Liver (tissue), 9 donors: ENCODE measurements around the gene CEACAM19. TPM values are rescaled to one million over a fixed set of nuclear protein-coding genes. Genes with fewer than 3 reads are reported as not detected.

ENCODE experiments used
- DNase-seq: peaks from one replicate; pipeline ENCODE4 v3.0.0-alpha.2; 2017; ENCODE audit warnings: low spot score
- H3K27ac ChIP-seq, 2 donors: one replicate each; pipeline ENCODE4 v1.7.0; 2013; ENCODE audit warnings: inconsistent platforms in 2 of 2, low read length in 2 of 2, control low read depth in 1 of 2, low read depth in 1 of 2, mild to moderate bottlenecking in 1 of 2
- H3K27me3 ChIP-seq, 4 donors: one replicate each; pipeline versions ENCODE4 v1.6.1 to v1.7.0; 2013; ENCODE audit warnings: low read length in 3 of 4, inconsistent platforms in 1 of 4, mild to moderate bottlenecking in 1 of 4, moderate library complexity in 1 of 4; ENCODE audit not compliant: control insufficient read depth in 4 of 4, insufficient read depth in 4 of 4
- H3K36me3 ChIP-seq, 4 donors: one replicate each; pipeline versions ENCODE4 v1.6.1 to v1.7.0; 2013; ENCODE audit warnings: low read length in 3 of 4, mild to moderate bottlenecking in 3 of 4, low read depth in 1 of 4, moderate library complexity in 1 of 4; ENCODE audit not compliant: control insufficient read depth in 4 of 4, insufficient read depth in 3 of 4
- H3K4me1 ChIP-seq, 4 donors: one replicate each; pipeline versions ENCODE4 v1.6.1 to v1.7.0; 2013; ENCODE audit warnings: low read length in 3 of 4, mild to moderate bottlenecking in 3 of 4, moderate library complexity in 1 of 4; ENCODE audit not compliant: control insufficient read depth in 4 of 4, insufficient read depth in 4 of 4
- H3K4me3 ChIP-seq, 3 donors: one replicate each; pipeline versions ENCODE4 v1.6.1 to v1.7.0; 2013; ENCODE audit warnings: low read length in 3 of 3, control low read depth in 1 of 3, low read depth in 1 of 3, mild to moderate bottlenecking in 1 of 3
- H3K9ac ChIP-seq, 2 donors: one replicate each; pipeline ENCODE4 v1.7.0; 2013; ENCODE audit warnings: low read length in 2 of 2, mild to moderate bottlenecking in 2 of 2, moderate library complexity in 2 of 2, control low read depth in 1 of 2, low read depth in 1 of 2
- H3K9me3 ChIP-seq, 4 donors: one replicate each; pipeline versions ENCODE4 v1.6.1 to v1.7.0; 2013; ENCODE audit warnings: low read length in 3 of 4; ENCODE audit not compliant: control insufficient read depth in 4 of 4
- EGR1 ChIP-seq, 2 donors: IDR thresholded peaks; 2 replicates each; pipeline ENCODE4 v1.6.1; 2016 to 2018; ENCODE audit warnings: antibody characterized with exemption in 2 of 2, low read depth in 2 of 2
- FOXA1 ChIP-seq: IDR thresholded peaks from 2 replicates; pipeline ENCODE4 v1.6.1; 2016; ENCODE audit warnings: antibody characterized with exemption
- FOXA2 ChIP-seq: IDR thresholded peaks from 2 replicates; pipeline ENCODE4 v1.6.1; 2016; ENCODE audit warnings: antibody characterized with exemption
- GABPA ChIP-seq, 2 donors: IDR thresholded peaks in 1 of 2; conservative IDR thresholded peaks in 1 of 2; 2 replicates each; pipeline ENCODE4 v1.6.1; 2016; ENCODE audit warnings: antibody characterized with exemption in 2 of 2, mild to moderate bottlenecking in 1 of 2, moderate library complexity in 1 of 2
- HNF4A ChIP-seq, 2 donors: conservative IDR thresholded peaks; 2 replicates each; pipeline ENCODE4 v1.6.1; 2016; ENCODE audit warnings: antibody characterized with exemption in 2 of 2, mild to moderate bottlenecking in 2 of 2
- HNF4G ChIP-seq: IDR thresholded peaks from 2 replicates; pipeline ENCODE4 v1.6.1; 2016; ENCODE audit warnings: antibody characterized with exemption
- JUND ChIP-seq, 2 donors: IDR thresholded peaks; 2 replicates each; pipeline ENCODE4 v1.6.1; 2016; ENCODE audit warnings: antibody characterized with exemption in 2 of 2
- NR2F2 ChIP-seq: IDR thresholded peaks from 2 replicates; pipeline ENCODE4 v1.6.1; 2016; ENCODE audit warnings: antibody characterized with exemption
- RAD21 ChIP-seq, 2 donors: IDR thresholded peaks; 2 replicates each; pipeline ENCODE4 v1.6.1; 2016; ENCODE audit warnings: antibody characterized with exemption in 2 of 2, mild to moderate bottlenecking in 2 of 2
- RXRA ChIP-seq, 2 donors: IDR thresholded peaks; 2 replicates each; pipeline ENCODE4 v1.6.1; 2017 to 2018; ENCODE audit warnings: antibody characterized with exemption in 2 of 2, mild to moderate bottlenecking in 1 of 2
- SP1 ChIP-seq: IDR thresholded peaks from 2 replicates; pipeline ENCODE4 v1.6.1; 2018; ENCODE audit warnings: antibody characterized with exemption, mild to moderate bottlenecking
- TAF1 ChIP-seq: conservative IDR thresholded peaks from 2 replicates; pipeline ENCODE4 v1.6.1; 2016; ENCODE audit warnings: antibody characterized with exemption, mild to moderate bottlenecking
- YY1 ChIP-seq: IDR thresholded peaks from 2 replicates; pipeline ENCODE4 v1.6.1; 2016; ENCODE audit warnings: antibody characterized with exemption, mild to moderate bottlenecking
- WGBS: extraction: QIAGEN DNeasy Blood & Tissue Kit; methylation state at CpG from one replicate; pipeline ENCODE4 v1.1.7; 2013; 5-methylcytosine and 5-hydroxymethylcytosine counted together
- polyA plus RNA-seq, 2 donors: library from polyadenylated mRNA; stranded (reverse) in 1 of 2; unstranded in 1 of 2; fragments of 200-250 nt in 1 of 2; fragments of >200 nt in 1 of 2; fragmentation: Nextera tagmentation in 1 of 2; extraction: Ambion mirVana in 1 of 2; gene quantifications; one replicate each; pipeline versions ENCODE4 v1.2.1 to v1.2.3, GENCODE V29; 2013 to 2015
- total RNA-seq, 2 donors: library from RNA; depleted of rRNA; stranded (reverse); fragments of >200 nt; gene quantifications; one replicate each; pipeline ENCODE4 v1.2.3, GENCODE V29; 2014
- TF ChIP-seq, protein P1 (sequence below): IDR thresholded peaks from 2 replicates; pipeline ENCODE4 v1.6.1; 2016; ENCODE audit warnings: antibody characterized with exemption, mild to moderate bottlenecking
- TF ChIP-seq, protein P2 (sequence below): fragments of 150-350 bp; IDR thresholded peaks from 2 replicates; pipeline ENCODE4 v1.5.1; 2017; ENCODE audit warnings: improper control_type of control experiment, low read depth, low read length; ENCODE audit not compliant: missing input control
- TF ChIP-seq, protein P3 (sequence below): IDR thresholded peaks from 2 replicates; pipeline ENCODE4 v1.6.1; 2016; ENCODE audit warnings: antibody characterized with exemption
- TF ChIP-seq, protein P4 (sequence below): IDR thresholded peaks from 2 replicates; pipeline ENCODE4 v1.6.1; 2016; ENCODE audit warnings: antibody characterized with exemption
- TF ChIP-seq, protein P5 (sequence below): IDR thresholded peaks from 2 replicates; pipeline ENCODE4 v1.6.1; 2016; ENCODE audit warnings: antibody characterized with exemption
- donor health status: healthy.
- donor health status: healthy.
- donor health status: healthy.
- donor health status: healthy.
- donor health status: healthy.

The CEACAM19 gene
- total and polyA plus RNA-seq, 4 donors = 0.75 to 2.6 (median 1.3) TPM

DNA sequence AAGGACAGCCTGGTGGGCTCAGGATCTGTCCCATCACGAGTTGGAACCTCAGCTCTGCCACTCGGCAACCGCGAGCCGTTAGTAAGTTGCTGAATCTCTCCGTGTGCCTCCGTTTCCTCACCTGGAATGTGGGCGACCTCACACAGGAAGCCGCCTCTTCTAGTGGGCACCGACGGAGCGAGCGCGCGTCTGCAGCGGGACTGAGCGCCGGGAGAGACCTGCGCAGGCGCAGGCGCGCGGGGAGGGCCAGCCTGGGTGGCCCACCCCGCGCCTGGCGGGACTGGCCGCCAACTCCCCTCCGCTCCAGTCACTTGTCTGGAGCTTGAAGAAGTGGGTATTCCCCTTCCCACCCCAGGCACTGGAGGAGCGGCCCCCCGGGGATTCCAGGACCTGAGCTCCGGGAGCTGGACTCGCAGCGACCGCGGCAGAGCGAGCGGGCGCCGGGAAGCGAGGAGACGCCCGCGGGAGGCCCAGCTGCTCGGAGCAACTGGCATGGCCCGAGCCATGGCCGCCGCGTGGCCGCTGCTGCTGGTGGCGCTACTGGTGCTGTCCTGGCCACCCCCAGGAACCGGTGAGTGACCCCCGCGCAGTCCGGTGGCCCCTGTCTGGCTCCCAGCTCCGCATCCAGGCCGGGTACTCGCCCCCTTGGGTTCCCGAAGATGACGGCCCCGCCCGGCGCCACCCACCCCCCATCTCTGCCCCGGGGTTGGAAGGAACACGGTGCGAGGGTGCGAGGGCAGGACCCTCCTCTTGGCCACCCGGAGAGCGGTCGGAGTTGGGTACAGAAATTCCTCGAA is 27.5 kb upstream of the CEACAM19 start, which contains the start of gene PVR:
Gene PVR (plus strand): TSS at position 306 of the 797 bp plus-strand sequence. CDS start 187 bp downstream, at position 493.
- H3K9me3 ChIP-seq = no peaks in the 10 kb centered on the region
- H3K27ac ChIP-seq = peak within 1 kb of the TSS; percentile 97 to 99
- H3K36me3 ChIP-seq = peaks cover 0 to 15% (median 3%) of the 10 kb centered on the region in 4 donors
- no peaks in the 10 kb centered on the region for H3K27me3 ChIP-seq
- peak within 1 kb of the TSS; percentile 72 to 92 (median 77) for H3K4me3 ChIP-seq
- under 1% methylated on average over 70 of the region's 70 CpGs for WGBS
- DNase-seq = peak; percentile 68
- peak within 1 kb of the TSS; percentile 82 to 84 for H3K9ac ChIP-seq
- peaks cover 5 to 43% (median 32%) of the 10 kb centered on the region in 4 donors for H3K4me1 ChIP-seq
- TF ChIP-seq, protein P1, sequence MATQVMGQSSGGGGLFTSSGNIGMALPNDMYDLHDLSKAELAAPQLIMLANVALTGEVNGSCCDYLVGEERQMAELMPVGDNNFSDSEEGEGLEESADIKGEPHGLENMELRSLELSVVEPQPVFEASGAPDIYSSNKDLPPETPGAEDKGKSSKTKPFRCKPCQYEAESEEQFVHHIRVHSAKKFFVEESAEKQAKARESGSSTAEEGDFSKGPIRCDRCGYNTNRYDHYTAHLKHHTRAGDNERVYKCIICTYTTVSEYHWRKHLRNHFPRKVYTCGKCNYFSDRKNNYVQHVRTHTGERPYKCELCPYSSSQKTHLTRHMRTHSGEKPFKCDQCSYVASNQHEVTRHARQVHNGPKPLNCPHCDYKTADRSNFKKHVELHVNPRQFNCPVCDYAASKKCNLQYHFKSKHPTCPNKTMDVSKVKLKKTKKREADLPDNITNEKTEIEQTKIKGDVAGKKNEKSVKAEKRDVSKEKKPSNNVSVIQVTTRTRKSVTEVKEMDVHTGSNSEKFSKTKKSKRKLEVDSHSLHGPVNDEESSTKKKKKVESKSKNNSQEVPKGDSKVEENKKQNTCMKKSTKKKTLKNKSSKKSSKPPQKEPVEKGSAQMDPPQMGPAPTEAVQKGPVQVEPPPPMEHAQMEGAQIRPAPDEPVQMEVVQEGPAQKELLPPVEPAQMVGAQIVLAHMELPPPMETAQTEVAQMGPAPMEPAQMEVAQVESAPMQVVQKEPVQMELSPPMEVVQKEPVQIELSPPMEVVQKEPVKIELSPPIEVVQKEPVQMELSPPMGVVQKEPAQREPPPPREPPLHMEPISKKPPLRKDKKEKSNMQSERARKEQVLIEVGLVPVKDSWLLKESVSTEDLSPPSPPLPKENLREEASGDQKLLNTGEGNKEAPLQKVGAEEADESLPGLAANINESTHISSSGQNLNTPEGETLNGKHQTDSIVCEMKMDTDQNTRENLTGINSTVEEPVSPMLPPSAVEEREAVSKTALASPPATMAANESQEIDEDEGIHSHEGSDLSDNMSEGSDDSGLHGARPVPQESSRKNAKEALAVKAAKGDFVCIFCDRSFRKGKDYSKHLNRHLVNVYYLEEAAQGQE = peak; percentile 28
- no peak for TF ChIP-seq HNF4G
- no peak for TF ChIP-seq TAF1
- TF ChIP-seq RAD21 (IDR thresholded peaks at IDR 0.05) = peak in 1 of 2 donors; percentile 3

DNA sequence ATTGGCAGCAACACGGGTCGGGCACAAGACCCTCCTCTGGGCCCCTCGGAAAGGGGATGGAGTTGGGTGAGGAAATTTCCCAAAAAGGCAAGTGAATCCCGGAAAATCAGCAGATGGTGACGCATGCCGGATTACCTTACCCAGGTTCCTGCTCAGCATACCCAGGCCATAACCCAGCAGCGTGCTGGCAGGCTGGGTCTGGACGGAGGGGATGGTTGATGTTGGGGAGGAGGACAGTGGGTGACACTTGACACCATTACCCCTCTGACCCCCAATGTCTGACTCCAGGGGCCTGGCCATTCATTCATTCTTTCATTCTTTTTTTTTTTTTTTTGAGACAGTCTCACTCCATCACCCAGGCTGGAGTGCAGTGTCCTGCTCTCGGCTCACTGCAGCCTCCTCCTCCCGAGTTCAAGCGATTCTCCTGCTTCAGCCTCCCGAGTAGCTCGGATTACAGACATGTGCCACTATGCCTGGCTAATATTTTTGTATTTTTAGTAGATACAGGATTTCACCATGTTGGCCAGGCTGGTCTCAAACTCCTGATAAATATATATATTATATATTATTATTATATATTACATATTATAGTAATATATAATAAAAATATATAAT is 26.8 kb upstream of the CEACAM19 start:
- DNase-seq = peak; percentile 45
- peak overlapping the region; percentile 97 to 99 for H3K27ac ChIP-seq
- WGBS = 4% methylated on average over 13 of the region's 13 CpGs

More for the DNA sequence above, 26.8 kb upstream of the CEACAM19 start:
- Histone ChIP-seq H3K27me3 (no peaks in the 10 kb centered on the region), H3K4me1 (peaks cover 5 to 43% (median 35%) of the 10 kb centered on the region in 4 donors), H3K4me3 (peak overlapping the region; percentile 72 to 92 (median 77)), H3K9ac (peak overlapping the region; percentile 82 to 84), H3K9me3 (no peaks in the 10 kb centered on the region), H3K36me3 (peaks cover 0 to 18% (median 3%) of the 10 kb centered on the region in 4 donors)
- TF ChIP-seq HNF4G (no peak), JUND (IDR thresholded peaks at IDR 0.05) (no peak), SP1 (no peak), GABPA (IDR thresholded peaks at IDR 0.05 in 1 of 2, conservative IDR thresholded peaks at IDR 0.05 in 1 of 2) (no peak), FOXA1 (no peak), RAD21 (IDR thresholded peaks at IDR 0.05) (no peak), FOXA2 (no peak), RXRA (IDR thresholded peaks at IDR 0.05) (peak; percentile 42 to 65), TAF1 (no peak), EGR1 (IDR thresholded peaks at IDR 0.05; ENCODE audit: low read depth in 2 of 2) (no peak), HNF4A (conservative IDR thresholded peaks at IDR 0.05) (peak; percentile 16 to 37), NR2F2 (no peak), YY1 (peak; percentile 85)
- TF ChIP-seq, protein P2, sequence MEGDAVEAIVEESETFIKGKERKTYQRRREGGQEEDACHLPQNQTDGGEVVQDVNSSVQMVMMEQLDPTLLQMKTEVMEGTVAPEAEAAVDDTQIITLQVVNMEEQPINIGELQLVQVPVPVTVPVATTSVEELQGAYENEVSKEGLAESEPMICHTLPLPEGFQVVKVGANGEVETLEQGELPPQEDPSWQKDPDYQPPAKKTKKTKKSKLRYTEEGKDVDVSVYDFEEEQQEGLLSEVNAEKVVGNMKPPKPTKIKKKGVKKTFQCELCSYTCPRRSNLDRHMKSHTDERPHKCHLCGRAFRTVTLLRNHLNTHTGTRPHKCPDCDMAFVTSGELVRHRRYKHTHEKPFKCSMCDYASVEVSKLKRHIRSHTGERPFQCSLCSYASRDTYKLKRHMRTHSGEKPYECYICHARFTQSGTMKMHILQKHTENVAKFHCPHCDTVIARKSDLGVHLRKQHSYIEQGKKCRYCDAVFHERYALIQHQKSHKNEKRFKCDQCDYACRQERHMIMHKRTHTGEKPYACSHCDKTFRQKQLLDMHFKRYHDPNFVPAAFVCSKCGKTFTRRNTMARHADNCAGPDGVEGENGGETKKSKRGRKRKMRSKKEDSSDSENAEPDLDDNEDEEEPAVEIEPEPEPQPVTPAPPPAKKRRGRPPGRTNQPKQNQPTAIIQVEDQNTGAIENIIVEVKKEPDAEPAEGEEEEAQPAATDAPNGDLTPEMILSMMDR = no peak
- TF ChIP-seq, protein P1 = no peak
- TF ChIP-seq, protein P3, sequence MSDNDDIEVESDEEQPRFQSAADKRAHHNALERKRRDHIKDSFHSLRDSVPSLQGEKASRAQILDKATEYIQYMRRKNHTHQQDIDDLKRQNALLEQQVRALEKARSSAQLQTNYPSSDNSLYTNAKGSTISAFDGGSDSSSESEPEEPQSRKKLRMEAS = no peak
- TF ChIP-seq, protein P4, sequence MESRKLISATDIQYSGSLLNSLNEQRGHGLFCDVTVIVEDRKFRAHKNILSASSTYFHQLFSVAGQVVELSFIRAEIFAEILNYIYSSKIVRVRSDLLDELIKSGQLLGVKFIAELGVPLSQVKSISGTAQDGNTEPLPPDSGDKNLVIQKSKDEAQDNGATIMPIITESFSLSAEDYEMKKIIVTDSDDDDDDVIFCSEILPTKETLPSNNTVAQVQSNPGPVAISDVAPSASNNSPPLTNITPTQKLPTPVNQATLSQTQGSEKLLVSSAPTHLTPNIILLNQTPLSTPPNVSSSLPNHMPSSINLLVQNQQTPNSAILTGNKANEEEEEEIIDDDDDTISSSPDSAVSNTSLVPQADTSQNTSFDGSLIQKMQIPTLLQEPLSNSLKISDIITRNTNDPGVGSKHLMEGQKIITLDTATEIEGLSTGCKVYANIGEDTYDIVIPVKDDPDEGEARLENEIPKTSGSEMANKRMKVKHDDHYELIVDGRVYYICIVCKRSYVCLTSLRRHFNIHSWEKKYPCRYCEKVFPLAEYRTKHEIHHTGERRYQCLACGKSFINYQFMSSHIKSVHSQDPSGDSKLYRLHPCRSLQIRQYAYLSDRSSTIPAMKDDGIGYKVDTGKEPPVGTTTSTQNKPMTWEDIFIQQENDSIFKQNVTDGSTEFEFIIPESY = no peak
- TF ChIP-seq, protein P5, sequence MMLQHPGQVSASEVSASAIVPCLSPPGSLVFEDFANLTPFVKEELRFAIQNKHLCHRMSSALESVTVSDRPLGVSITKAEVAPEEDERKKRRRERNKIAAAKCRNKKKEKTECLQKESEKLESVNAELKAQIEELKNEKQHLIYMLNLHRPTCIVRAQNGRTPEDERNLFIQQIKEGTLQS = peak; percentile 51
